Gastrocnemius medialis (tissue), 4 donors: Measurements from ENCODE around the gene ITIH6. TPM values are rescaled to one million over a fixed set of nuclear protein-coding genes. Genes with fewer than 3 reads are reported as not detected.

Source experiments
- ATAC-seq, 2 donors: fragments of 150-250 bp; one replicate each; pipeline ENCODE4 v1.9.1; 2016
- DNase-seq, 2 donors: peaks; one replicate each; pipeline ENCODE4 v3.0.0-alpha.2; 2019
- H3K27ac ChIP-seq, 4 donors: fragments of 200-600 bp; sonication (generic); 1 replicate in 1 of 4; 2 replicates in 3 of 4; pipeline ENCODE4 v1.5.1; 2016 to 2018; ENCODE audit warnings: mild to moderate bottlenecking in 2 of 4, moderate library complexity in 1 of 4
- H3K27me3 ChIP-seq, 3 donors: fragments of 200-600 bp; sonication (generic) in 2 of 3; 1 replicate in 1 of 3; 2 replicates in 2 of 3; pipeline versions ENCODE4 v1.5.1 to v1.6.0; 2016 to 2019; ENCODE audit warnings: mild to moderate bottlenecking in 1 of 3, moderate library complexity in 1 of 3
- H3K36me3 ChIP-seq, 2 donors: fragments of 200-600 bp; sonication (generic) in 1 of 2; one replicate each; pipeline ENCODE4 v1.5.1; 2017 to 2018
- H3K4me1 ChIP-seq, 2 donors: fragments of 200-600 bp; sonication (generic) in 1 of 2; one replicate each; pipeline ENCODE4 v1.5.1; 2016 to 2017; ENCODE audit warnings: mild to moderate bottlenecking in 2 of 2
- H3K4me3 ChIP-seq, 4 donors: fragments of 200-600 bp; sonication (generic) in 3 of 4; 1 replicate in 1 of 4; 2 replicates in 3 of 4; pipeline ENCODE4 v1.5.1; 2016 to 2019; ENCODE audit warnings: mild to moderate bottlenecking in 2 of 4
- H3K9me3 ChIP-seq, 3 donors: fragments of 200-600 bp; sonication (generic) in 2 of 3; 1 replicate in 1 of 3; 2 replicates in 2 of 3; pipeline ENCODE4 v1.5.1; 2016 to 2019
- CTCF ChIP-seq, 5 experiments: fragments of 450-650 bp in 3 of 5; fragments of 200-600 bp in 2 of 5; sonication (generic) in 2 of 5; IDR thresholded peaks in 4 of 5; conservative IDR thresholded peaks in 1 of 5; 1 replicate in 4 of 5; 2 replicates in 1 of 5; pipeline ENCODE4 v1.5.1; 2016 to 2019; ENCODE audit warnings: antibody characterized with exemption in 5 of 5, mild to moderate bottlenecking in 3 of 5, moderate library complexity in 3 of 5
- POLR2A ChIP-seq, 2 donors: fragments of 450-650 bp; IDR thresholded peaks; one replicate each; pipeline ENCODE4 v1.6.1; 2017; ENCODE audit warnings: antibody characterized with exemption in 2 of 2, mild to moderate bottlenecking in 2 of 2, moderate library complexity in 2 of 2
- in situ Hi-C, 4 donors: fragments of 200-750 bp; cut with MboI; loops; one replicate each; pipeline versions ENCODE4 v1.15.0 to v1.8.0; 2017; ENCODE audit warnings: low sequenced_read_pairs in 4 of 4
- intact Hi-C: fragments of 100-400 bp; cut with DNase I; formaldehyde crosslinking; loops from one replicate; pipeline ENCODE4 v1.15.1; 2023; ENCODE audit warnings: low total_unique reads
- total RNA-seq, 4 donors: library from RNA; depleted of rRNA; stranded (reverse); fragments of >200 nt; gene quantifications; one replicate each; pipeline versions ENCODE4 v1.1.0 to v1.2.3, GENCODE V29; 2016

Gene ITIH6
- total RNA-seq, 4 donors from 2014 or later = not detected

GRCh38 chrX:54838583-54838982, 40.5 kb upstream of the ITIH6 start:
- ATAC-seq = no peak
- no peak overlapping the region for H3K4me3 ChIP-seq
- H3K27me3 ChIP-seq = no peaks in the 10 kb centered on the region
- no peak overlapping the region for H3K27ac ChIP-seq
- no peaks in the 10 kb centered on the region for H3K4me1 ChIP-seq
- intact Hi-C loops = no loop called here
- no peak for TF ChIP-seq CTCF (IDR thresholded peaks at IDR 0.05 in 4 of 5, conservative IDR thresholded peaks at IDR 0.05 in 1 of 5)
- no peak for TF ChIP-seq POLR2A (IDR thresholded peaks at IDR 0.05)
- in situ Hi-C loops = no loop called here
- no peaks in the 10 kb centered on the region for H3K9me3 ChIP-seq
- H3K36me3 ChIP-seq = no peaks in the 10 kb centered on the region
- no peak for DNase-seq

GRCh38 chrX:54826598-54826997, 28.5 kb upstream of the ITIH6 start:
- intact Hi-C loops = no loop called here
- no peaks in the 10 kb centered on the region for H3K36me3 ChIP-seq
- H3K9me3 ChIP-seq = no peaks in the 10 kb centered on the region
- DNase-seq = no peak
- H3K27me3 ChIP-seq = no peaks in the 10 kb centered on the region
- H3K4me3 ChIP-seq = no peak overlapping the region
- ATAC-seq = no peak
- no peak overlapping the region for H3K27ac ChIP-seq
- in situ Hi-C loops = no loop called here
- H3K4me1 ChIP-seq = no peaks in the 10 kb centered on the region
- TF ChIP-seq POLR2A (IDR thresholded peaks at IDR 0.05) = no peak
- no peak for TF ChIP-seq CTCF (IDR thresholded peaks at IDR 0.05 in 4 of 5, conservative IDR thresholded peaks at IDR 0.05 in 1 of 5)

- no peak for ATAC-seq
- Histone ChIP-seq H3K4me1 (no peaks in the 10 kb centered on the region), H3K4me3 (no peak overlapping the region), H3K27ac (no peak overlapping the region), H3K27me3 (no peaks in the 10 kb centered on the region), H3K9me3 (no peaks in the 10 kb centered on the region), H3K36me3 (no peaks in the 10 kb centered on the region)
- TF ChIP-seq CTCF (IDR thresholded peaks at IDR 0.05 in 4 of 5, conservative IDR thresholded peaks at IDR 0.05 in 1 of 5) = no peak
- no peak for TF ChIP-seq POLR2A (IDR thresholded peaks at IDR 0.05)
- no peak for DNase-seq
- intact Hi-C loops = no loop called here
- in situ Hi-C loops = no loop called here
Observed at GRCh38 chrX:54825716-54826438, 27.8 kb upstream of the ITIH6 start.

GRCh38 chrX:54824722-54825121, 26.7 kb upstream of the ITIH6 start:
- intact Hi-C loops = no loop called here
- TF ChIP-seq POLR2A (IDR thresholded peaks at IDR 0.05) (no peak), CTCF (IDR thresholded peaks at IDR 0.05 in 4 of 5, conservative IDR thresholded peaks at IDR 0.05 in 1 of 5) (no peak)
- Histone ChIP-seq H3K4me1 (no peaks in the 10 kb centered on the region), H3K27ac (no peak overlapping the region), H3K9me3 (no peaks in the 10 kb centered on the region), H3K27me3 (no peaks in the 10 kb centered on the region), H3K36me3 (no peaks in the 10 kb centered on the region), H3K4me3 (no peak overlapping the region)
- ATAC-seq (no peak), DNase-seq (no peak)
- in situ Hi-C loops = no loop called here

GRCh38 chrX:54824195-54824594, 26.1 kb upstream of the ITIH6 start:
- no peak overlapping the region for H3K27ac ChIP-seq
- H3K4me1 ChIP-seq = no peaks in the 10 kb centered on the region
- TF ChIP-seq POLR2A (IDR thresholded peaks at IDR 0.05) (no peak), CTCF (IDR thresholded peaks at IDR 0.05 in 4 of 5, conservative IDR thresholded peaks at IDR 0.05 in 1 of 5) (no peak)
- in situ Hi-C loops = no loop called here
- intact Hi-C loops = no loop called here
- no peaks in the 10 kb centered on the region for H3K9me3 ChIP-seq
- DNase-seq (no peak), ATAC-seq (no peak)
- no peak overlapping the region for H3K4me3 ChIP-seq
- H3K36me3 ChIP-seq = no peaks in the 10 kb centered on the region
- no peaks in the 10 kb centered on the region for H3K27me3 ChIP-seq
